Kidney glomerular epithelial cell (primary cell): ENCODE measurements around the gene UBA1.
"Not testable (repeated sequence)": the region's sequence is repeated elsewhere in the genome, so short reads cannot be mapped to it uniquely, and the experiment has no call there.

Experiments
- DNase-seq: peaks from one replicate; lab custom pipeline; 2025; lab: John Stamatoyannopoulos, UW

The UBA1 gene

DNA sequence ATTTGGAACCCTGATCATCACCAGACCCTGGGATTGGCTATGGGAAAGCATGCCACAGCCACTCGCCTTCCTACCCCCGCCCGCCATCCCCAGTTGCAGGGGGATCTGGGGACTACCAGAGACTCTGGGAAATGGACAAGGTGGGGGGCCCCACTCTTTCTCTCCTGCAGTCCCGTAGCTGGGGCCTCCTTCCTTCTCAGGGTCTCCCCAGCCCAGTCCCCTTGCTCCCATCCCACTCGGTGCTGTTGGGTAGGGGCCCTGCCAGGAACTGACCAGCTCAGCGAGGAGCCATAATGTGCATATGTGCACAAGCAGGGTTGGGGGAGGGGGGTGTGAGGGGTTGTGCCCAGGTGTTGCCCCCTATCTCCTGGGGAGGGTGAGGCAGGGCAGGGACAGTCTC, 35.8 kb downstream of the UBA1 start:
- no peak for DNase-seq

DNA sequence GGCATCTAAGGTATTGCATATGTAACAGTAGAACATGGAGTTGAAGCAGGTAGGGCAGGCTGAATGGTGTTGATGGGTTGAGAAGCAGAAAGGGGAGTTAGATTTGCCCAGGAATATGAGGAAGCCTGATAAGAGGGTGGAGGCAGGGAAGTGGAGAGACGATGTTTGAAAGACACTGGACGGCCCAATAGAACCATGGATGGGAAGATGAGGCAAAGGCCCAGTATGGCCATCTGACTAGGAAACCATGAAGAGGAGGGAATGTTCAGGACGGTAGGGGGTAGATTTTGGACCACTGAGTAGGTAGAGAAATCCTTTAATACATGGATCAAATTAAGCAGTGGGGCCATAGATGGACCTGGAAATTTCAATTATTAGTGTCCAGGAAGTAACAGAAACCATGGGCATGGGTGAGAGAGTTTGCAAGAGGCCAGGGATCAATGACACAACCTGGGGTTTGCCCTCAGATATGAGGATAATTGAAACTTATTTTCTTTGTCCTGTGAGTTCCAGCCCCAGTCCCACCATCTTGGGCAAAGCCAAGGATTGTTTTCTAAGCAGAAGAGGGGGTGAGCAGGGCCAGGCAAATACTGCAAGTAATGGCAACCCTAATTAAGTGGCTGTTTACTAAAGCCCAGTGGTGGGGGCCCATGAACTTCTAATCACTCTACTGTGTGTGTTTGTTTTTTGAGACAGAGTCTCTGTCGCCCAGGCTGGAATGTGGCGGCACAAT, 36.7 kb downstream of the UBA1 start:
- DNase-seq, result no peak

DNA sequence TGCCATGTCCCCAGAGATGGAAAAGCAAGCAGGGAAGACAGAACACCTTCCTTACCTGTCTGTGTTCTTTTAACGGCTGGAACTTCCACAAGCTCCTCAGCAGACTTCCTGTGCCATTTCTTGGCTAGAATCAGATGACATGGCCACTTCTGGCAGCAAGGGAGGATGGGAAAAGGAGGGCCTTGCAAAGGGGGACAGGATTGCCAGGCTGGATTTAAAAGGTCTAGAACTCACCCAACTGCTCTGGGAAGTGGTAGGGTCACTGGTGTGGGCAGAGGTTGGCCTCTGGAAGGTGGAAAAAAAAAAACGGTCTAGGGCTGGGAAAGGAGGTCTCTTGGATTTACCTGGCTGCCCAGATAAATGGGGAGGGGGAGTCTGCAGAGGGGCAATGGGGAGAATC, 37.5 kb downstream of the UBA1 start:
- DNase-seq, result no peak

DNA sequence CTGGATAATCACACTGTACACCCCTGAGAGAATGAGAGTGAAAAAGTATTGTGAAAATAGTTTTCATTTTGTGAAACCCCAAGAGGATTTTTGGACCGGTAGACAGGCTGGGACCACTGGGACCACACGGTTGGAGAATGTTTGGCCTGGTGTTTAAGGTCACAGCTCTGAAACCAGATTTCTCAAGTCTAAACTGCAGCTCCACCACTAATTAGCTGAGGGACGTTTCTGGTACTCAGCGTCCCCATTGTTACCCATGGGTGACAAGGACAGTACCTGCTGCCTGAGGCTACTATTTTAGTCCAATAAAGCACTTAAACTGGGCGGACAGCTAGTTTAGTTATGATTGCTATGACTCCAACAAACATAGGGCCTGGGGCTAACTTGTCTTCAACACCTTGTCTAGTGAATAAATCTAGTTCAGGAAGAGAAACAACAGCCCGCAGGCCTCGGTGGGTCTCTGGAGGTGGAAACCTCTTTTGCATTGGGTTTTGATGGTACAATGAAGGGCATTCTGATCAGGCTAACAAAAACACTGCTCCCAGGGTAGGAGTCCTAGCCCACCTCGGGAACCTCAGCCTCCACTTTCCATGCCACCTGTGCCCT, 38.7 kb downstream of the UBA1 start:
- no peak for DNase-seq

DNA sequence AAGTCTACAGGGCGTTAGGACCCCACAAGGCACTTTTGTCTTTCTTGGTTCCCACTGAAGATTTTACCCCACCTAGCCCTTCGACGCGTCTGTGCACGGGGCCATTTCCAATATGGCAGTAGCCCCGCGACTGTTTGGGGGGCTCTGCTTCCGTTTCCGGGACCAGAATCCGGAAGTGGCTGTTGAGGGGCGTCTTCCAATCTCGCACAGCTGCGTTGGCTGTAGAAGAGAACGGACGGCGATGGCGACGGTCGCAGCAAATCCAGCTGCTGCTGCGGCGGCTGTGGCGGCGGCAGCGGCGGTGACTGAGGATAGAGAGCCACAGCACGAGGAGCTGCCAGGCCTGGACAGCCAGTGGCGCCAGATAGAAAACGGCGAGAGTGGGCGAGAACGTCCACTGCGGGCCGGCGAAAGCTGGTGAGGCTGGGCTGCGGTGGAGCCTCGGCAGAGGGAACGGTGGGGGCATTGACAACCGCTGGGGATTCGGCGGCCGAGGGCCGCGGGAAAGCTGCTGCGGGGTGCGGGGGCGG, 39.2 kb downstream of the UBA1 start, which contains the start of gene USP11:
Gene USP11 (plus strand): TSS at position 207 of the 530 bp plus-strand sequence. CDS start 35 bp downstream, at position 242.
- peak; percentile 6 for DNase-seq

DNA sequence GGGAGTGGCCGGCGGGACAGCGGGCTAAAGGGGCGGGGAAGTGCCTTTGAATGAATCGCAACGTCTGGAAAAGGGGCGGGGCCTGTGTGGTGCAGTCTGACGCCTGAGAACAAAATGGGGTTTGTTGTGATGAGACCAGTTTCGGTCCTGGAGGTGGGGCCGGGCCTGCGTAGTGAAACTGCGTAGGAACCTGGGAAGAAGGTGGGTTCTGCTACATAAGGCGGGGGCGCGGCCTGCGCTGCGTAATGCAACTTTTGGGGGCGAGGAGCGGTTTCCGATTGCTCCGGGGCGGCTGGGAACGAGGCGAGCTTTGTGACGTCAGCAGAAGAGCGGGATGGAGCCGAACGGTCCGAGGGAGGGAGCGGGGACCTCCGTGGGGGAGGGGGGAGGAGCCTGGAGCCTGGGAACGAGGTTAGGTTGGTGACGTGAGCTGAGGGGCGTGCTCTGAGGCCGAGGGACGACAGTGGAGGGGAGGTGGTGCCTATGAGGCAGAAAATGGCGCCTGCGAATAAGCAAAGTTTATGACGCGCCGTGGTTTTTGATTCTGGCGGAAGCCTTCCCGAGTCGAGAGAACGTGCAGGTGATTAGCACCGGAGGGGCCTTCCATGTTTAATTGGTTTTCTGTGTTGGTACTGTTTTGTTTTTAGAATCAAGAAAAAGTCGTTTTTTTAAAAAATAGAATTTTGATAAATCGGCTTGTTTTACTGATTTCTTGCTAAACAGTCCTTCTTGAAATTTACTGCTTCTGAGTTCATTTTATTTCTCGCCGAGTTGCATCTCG, 39.9 kb downstream of the UBA1 start:
- DNase-seq, result peak; percentile 87

DNA sequence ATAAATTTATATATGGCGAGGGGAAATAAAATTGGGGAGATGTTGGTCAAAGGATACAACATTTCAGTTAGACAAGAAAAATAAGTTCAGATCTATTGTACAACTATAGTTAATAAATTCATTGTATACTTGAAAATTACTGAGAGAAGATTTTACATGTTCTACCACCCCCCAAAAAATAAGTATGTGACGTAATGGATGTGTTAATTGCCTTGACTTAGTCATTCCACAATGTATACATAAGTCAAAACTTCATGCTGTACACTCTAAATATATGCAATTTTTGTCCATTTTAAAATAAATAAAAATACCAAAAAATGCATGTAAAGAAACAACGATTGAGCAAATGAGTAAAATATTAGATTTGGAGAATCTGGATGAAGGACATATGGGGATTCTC, 41.0 kb downstream of the UBA1 start:
- no peak for DNase-seq

DNA sequence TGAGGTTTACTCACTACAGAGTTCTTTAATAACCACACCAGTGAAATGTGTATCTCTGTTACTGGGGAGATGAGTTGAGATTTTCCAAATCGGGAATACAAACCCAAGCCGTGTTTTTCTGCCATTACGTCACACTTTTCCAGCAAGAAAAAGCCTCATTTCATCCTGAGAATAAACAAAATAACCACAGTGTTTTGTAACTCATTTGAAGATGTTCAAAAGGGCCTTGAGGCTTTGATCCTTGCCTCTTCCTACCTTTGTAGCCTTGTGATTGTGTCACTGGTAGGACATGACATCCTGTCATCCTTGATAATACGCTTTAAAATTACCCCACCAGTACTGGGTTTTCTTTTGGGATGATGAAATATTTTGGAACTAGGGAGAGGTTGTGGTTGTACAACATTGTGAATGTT, 42.1 kb downstream of the UBA1 start:
- DNase-seq, result no peak

DNA sequence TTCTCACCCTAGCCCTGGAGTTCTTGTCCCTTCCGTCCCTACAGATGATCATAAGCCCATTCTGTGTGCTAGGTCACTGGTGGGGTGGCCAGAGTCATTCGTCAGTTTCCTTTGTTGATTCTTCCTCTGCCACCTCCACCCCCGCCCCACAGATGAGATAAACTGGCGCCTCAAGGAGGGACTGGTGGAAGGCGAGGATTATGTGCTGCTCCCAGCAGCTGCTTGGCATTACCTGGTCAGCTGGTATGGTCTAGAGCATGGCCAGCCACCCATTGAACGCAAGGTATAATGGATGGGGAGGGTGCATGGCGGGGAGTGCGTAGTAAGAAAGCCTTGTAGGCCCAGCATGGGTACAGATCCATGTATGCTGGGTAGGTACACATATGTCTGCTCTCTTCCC, 45.6 kb downstream of the UBA1 start:
- no peak for DNase-seq

DNA sequence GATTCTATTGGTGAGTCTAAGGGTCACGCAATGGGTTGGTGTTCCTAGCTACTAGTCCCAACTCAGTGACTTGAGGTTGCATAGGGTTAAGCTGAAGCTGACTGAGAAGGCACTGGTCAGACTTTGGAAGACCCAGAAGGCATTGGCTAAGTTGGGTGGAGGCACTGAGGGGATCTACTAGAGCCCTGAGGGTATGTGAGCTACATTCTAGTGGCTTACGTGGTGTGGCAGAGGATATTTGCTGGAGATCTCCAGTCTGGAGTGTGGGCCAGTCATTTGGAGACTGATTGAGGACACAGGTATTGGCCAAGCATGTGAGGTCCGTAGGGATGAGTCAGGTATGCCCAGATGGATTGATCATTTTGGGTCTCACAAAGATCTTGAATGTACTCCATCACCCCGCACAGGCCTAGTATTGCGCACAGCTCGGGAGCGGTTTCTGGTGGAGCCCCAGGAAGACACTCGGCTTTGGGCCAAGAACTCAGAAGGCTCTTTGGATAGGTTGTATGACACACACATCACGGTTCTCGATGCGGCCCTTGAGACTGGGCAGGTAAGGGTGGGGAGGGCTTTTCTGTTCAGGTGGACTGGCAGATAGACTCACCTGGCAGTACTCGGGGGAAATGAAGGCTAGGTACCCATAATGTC, 46.4 kb downstream of the UBA1 start:
- DNase-seq, result no peak

DNA sequence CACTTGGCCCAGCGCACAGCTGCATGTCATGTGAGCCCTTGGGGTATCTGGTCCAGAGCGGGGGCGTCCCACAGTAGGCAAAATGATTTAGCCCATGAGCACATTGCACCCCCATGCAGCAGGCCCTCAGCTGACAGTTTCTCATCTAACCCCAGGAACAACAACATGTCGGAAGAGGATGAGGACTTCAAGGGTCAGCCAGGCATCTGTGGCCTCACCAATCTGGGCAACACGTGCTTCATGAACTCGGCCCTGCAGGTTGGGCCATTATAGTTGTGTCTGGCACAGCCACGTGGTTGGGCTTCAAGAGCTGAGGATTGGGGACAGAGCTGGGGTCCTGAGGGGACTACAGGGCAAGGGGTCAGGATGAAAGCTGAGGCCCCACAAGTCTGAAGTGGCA, 47.0 kb downstream of the UBA1 start:
- no peak for DNase-seq

DNA sequence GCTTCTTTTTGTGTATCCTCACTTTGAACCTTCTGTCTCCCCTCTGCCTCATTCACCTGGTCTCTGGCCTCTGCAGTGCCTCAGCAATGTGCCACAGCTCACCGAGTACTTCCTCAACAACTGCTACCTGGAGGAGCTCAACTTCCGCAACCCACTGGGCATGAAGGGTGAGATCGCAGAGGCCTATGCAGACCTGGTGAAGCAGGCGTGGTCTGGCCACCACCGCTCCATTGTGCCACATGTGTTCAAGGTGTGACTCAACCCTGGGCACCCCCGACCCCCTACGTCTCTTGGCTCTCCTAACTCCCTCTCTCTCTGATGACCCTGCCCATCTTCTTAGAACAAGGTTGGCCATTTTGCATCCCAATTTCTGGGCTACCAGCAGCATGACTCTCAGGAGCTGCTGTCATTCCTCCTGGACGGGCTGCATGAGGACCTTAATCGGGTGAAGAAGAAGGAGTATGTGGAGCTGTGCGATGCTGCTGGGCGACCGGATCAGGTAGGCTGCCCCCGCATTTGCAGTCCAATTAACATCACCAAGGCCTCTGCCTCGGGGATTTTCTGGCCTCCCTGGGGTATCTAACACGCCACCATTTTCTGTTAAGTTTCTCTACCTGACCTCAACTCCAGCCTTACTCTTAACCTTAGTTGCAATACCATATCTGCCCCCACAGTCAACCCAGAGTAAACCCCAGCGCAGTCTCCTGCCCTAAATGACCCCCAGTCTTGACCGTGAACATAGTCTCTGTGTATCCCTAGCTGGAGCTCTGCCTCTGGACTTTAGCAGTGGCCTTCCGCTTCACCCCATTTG, 47.8 kb downstream of the UBA1 start:
- no peak for DNase-seq

DNA sequence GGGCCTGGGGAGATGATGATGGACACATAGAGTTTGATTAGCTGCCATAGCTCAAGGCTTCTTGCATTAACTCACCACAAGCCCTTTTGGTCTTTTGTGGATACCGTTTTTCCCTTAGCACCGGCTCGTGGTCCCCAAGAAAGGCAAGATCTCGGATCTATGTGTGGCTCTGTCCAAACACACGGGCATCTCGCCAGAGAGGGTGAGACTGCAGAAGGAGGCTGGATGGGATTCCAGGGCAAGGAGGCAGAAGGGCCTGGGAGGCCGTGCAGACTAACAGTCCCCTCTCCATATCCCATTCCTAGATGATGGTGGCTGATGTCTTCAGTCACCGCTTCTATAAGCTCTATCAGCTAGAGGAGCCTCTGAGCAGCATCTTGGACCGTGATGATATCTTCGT, 48.7 kb downstream of the UBA1 start:
- no peak for DNase-seq

DNA sequence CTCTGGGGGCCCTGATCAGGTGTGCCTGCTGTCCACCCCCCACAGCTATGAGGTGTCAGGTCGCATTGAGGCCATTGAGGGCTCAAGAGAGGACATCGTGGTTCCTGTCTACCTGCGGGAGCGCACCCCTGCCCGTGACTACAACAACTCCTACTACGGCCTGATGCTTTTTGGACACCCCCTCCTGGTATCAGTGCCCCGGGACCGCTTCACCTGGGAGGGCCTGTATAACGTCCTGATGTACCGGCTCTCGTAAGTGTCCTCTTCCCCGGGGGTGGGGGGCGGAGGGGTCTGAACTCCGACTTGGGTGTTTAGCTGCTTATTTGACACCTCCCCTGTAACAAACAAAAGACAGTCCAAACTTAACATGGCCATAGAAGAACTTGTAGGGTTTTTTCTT, 49.7 kb downstream of the UBA1 start:
- DNase-seq, result no peak

DNA sequence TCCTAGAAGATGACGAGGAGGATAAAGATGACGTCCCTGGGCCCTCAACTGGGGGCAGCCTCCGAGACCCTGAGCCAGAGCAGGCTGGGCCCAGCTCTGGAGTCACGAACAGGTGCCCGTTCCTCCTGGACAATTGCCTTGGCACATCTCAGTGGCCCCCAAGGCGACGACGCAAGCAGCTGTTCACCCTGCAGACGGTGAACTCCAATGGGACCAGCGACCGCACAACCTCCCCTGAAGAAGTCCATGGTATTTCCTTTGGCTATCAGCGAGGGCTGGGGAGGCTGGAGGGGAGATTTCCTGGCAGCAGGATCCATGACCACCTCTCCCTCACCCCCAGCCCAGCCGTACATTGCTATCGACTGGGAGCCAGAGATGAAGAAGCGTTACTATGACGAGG, 51.0 kb downstream of the UBA1 start:
- DNase-seq, result no peak

DNA sequence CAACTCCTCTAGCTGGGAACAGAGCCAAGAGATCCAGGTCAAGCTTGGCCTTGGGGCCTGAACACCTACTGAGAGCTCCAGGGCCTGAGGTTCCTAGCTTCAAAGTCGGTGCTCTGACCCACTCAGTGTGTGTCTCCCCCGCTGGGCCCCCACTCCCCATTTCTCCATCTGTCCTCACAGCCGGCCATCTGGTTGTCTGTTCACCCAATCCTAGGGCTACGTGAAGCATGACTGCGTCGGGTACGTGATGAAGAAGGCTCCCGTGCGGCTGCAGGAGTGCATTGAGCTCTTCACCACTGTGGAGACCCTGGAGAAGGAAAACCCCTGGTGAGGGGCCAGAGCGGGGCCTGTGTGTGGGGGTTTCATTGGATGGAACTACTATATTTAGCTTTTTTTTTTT, 51.5 kb downstream of the UBA1 start:
- DNase-seq, result no peak

DNA sequence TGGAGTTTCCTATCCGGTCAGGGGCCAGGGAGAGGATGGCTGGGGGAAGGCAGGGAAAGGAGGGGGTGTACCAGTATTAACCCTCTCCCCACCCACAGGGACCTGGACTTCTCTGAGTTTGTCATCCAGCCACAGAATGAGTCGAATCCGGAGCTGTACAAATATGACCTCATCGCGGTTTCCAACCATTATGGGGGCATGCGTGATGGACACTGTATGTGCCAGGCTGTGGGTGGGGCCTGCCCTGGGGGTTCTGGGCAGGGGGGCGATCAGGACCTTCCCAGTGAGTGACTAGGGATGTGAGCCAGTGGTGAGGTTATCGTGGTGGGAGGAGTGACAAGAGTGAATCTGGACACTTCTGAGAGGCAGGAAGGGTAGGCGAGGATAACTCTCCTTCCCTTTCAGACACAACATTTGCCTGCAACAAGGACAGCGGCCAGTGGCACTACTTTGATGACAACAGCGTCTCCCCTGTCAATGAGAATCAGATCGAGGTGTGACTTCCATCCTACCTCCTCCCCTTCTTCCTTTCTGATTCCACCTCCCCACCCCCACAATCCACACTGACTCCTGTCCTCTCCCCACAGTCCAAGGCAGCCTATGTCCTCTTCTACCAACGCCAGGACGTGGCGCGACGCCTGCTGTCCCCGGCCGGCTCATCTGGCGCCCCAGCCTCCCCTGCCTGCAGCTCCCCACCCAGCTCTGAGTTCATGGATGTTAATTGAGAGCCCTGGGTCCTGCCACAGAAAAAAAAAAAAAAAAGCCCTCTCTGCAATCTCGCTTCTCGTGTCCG, 53.8 kb downstream of the UBA1 start:
- no peak for DNase-seq

DNA sequence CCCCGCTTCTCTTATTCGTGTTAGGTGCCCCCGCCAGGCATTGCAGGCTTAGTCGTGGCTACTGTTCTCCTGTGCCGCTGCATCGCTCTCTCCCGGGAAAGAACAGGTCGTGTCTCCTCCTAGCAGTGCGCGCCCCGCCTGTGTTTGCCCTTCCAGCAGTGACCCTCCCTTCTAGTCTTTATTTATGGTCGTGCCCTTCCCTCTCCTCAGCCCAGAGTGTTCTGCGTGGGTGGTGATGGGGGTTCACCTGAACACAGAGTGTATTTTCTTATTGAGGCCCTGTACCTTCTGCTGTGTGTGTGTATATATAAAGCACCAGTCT, 54.3 kb downstream of the UBA1 start:
- DNase-seq, result no peak

DNA sequence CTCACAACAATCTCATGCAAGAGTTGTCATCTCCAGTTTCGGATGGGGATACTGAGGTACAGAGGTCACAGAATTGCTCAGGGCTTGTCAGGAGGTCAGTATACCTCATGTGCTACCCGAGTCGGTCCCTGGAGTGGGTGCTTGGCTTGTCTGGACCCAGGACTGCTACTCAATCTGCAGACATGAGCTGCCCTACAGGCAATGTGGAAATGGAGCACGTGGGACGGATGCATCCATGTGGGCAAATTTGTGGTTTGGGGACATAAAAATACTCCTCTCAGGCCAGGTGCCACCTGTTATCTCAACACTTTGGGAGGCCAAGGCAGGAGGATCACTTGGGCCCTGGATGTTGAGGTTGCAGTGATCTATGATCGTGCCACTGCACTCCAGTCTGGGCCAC, 54.9 kb downstream of the UBA1 start:
- DNase-seq, result no peak

DNA sequence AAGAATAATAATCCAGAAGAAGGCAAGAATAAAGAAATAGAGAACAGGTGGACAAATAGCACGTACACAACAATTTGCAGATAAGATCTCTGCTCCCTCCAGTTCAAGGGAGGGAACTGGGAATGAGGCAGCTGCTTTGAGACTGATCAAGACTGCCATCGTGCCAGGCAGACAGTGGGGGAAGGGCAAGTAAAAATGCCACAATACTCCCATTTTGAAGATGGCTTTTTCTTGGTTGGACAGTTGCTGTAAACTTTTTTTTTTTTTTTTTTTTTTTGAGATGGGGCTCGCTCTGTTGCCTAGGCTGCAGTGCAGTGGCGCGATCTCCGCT, 56.4 kb downstream of the UBA1 start:
- no peak for DNase-seq

DNA sequence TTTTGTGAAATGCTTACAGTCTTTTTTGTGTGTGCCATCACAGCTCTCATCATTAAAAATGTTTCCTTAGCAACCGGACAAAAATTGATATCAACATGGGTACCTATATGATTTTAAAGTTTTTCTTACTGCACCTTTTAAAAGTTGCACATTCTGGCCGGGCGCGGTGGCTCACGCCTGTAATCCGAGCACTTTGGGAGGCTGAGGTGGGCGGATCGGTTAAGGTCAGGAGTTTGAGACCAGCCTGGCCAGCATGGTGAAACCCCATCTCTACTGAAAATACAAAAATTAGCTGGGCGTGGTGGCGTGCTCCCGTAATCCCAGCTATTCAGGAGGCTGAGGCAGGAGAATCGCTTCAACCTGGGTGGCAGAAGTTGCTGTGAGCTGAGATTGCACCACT, 64.0 kb downstream of the UBA1 start:
- DNase-seq, result not testable (repeated sequence)
